ENCODE data around the gene BMP10.

DNA sequence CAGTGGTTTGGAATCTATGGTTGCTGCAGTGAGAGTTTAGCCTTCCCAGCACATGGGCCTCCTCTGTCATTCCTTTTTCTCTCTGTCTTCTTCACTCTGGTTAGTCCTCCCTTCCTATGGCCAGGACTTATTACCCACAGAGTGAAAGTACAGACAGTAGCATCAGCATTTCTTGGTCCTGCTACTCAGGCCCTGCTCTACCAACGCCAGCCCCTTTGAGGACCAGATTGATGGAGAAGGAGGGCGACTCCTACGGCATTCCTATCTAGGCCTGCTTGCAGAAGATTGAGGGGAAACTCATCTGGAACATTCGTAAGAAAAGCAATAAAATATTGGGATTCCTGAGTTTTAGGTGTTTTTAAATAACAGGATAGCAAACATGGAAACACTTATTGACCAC lies 43.5 kb downstream of the BMP10 start:
- TF ChIP-seq, protein P1, sequence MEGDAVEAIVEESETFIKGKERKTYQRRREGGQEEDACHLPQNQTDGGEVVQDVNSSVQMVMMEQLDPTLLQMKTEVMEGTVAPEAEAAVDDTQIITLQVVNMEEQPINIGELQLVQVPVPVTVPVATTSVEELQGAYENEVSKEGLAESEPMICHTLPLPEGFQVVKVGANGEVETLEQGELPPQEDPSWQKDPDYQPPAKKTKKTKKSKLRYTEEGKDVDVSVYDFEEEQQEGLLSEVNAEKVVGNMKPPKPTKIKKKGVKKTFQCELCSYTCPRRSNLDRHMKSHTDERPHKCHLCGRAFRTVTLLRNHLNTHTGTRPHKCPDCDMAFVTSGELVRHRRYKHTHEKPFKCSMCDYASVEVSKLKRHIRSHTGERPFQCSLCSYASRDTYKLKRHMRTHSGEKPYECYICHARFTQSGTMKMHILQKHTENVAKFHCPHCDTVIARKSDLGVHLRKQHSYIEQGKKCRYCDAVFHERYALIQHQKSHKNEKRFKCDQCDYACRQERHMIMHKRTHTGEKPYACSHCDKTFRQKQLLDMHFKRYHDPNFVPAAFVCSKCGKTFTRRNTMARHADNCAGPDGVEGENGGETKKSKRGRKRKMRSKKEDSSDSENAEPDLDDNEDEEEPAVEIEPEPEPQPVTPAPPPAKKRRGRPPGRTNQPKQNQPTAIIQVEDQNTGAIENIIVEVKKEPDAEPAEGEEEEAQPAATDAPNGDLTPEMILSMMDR (IDR thresholded peaks at IDR 0.05) = no peak
- no peak for TF ChIP-seq POLR2A (IDR thresholded peaks at IDR 0.05)

Data from ovary (tissue), 3 donors.